ENCODE measurements around the gene IBA57. TPM values are rescaled to one million over a fixed set of nuclear protein-coding genes. Genes with fewer than 3 reads are reported as not detected.

The IBA57 gene
- total RNA-seq, 1 donor: 4.3 TPM

DNA sequence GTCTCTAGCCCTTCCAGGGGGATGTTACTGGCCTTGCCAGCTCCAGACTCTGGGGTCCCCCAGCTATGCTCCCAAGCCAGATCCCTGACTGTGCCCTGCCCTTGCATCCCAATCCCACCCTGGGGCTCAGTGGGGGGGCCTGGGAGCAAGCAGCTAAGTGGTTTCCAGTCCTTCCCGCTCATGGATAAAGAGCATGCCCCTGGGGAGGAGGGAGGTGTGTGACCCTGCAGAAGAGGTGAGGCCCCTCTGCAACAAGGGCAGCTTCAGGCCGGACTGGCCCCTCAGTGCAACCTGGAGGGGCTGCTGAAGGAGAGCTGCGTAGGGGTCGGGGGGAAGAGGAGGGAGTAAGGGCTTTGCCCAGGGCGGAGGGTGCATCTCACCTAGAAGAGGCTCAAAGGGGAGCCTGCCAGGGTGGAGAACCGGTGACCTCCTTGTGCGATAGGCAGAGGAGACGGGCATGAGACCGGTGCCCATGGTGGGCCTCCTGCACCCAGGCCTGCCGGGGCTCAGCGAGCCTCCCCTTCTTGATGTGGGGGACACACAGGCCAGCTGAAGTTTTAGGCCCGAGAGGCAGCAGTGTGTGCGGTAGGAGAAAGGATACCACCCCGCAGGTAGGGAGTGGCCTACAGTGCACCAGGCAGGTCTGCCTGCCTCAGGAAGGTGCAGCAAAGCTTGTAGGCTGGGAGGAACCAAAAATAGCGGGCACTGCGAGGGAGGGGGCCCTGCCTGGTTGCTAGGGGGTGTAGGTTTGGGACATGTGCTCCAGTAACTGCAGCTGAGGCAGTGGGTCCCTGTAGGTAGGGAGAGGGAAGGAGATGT is 45.3 kb downstream of the IBA57 start:
- DNase-seq (ENCODE audit: low read depth): no peak
- no peak overlapping the region for H3K4me3 ChIP-seq (ENCODE audit: low read depth, low read length)
- TF ChIP-seq, protein P1, sequence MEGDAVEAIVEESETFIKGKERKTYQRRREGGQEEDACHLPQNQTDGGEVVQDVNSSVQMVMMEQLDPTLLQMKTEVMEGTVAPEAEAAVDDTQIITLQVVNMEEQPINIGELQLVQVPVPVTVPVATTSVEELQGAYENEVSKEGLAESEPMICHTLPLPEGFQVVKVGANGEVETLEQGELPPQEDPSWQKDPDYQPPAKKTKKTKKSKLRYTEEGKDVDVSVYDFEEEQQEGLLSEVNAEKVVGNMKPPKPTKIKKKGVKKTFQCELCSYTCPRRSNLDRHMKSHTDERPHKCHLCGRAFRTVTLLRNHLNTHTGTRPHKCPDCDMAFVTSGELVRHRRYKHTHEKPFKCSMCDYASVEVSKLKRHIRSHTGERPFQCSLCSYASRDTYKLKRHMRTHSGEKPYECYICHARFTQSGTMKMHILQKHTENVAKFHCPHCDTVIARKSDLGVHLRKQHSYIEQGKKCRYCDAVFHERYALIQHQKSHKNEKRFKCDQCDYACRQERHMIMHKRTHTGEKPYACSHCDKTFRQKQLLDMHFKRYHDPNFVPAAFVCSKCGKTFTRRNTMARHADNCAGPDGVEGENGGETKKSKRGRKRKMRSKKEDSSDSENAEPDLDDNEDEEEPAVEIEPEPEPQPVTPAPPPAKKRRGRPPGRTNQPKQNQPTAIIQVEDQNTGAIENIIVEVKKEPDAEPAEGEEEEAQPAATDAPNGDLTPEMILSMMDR (IDR thresholded peaks at IDR 0.05; ENCODE audit: insufficient read depth, low read depth, low read length): no peak

- DNase-seq (ENCODE audit: low read depth): no peak
- TF ChIP-seq, protein P1 (IDR thresholded peaks at IDR 0.05; ENCODE audit: insufficient read depth, low read depth, low read length): no peak
Measured at GRCh38 chr1:228211531-228212414, 46.2 kb downstream of the IBA57 start.

DNA sequence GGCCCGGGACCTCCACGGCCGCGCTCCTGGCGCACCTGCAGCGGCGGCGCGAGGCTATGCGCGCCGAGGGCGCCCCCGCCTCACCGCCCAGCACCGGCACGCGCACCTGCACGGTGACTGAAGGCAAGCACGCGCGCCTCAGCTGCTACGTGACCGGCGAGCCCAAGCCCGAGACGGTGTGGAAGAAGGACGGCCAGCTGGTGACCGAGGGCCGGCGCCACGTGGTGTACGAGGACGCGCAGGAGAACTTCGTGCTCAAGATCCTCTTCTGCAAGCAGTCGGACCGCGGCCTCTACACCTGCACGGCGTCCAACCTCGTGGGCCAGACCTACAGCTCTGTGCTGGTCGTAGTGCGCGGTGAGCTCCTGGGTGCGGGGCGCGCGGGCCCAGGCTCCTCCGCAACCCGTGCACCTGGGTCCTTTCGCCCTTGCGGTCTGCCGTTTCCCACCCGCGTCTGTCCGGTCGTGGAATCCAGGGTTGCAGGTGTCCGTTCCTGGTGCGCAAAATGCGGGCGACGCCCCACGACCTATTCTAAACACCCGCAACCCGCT is 46.9 kb downstream of the IBA57 start:
- TF ChIP-seq, protein P1 (IDR thresholded peaks at IDR 0.05; ENCODE audit: insufficient read depth, low read depth, low read length): no peak
- peak overlapping the region; percentile 74 for H3K4me3 ChIP-seq (ENCODE audit: low read depth, low read length)
- peak; percentile 5 for DNase-seq (ENCODE audit: low read depth)

More at GRCh38 chr1:228211531-228212414, 46.2 kb downstream of the IBA57 start:
- H3K4me3 ChIP-seq (ENCODE audit: low read depth, low read length): no peak overlapping the region

- peak overlapping the region; percentile 74 for H3K4me3 ChIP-seq (ENCODE audit: low read depth, low read length)
- peak; percentile 80 for DNase-seq (ENCODE audit: low read depth)
Measured at GRCh38 chr1:228212966-228213844, 47.6 kb downstream of the IBA57 start.

GRCh38 chr1:228213917-228214808 is 48.6 kb downstream of the IBA57 start:
- TF ChIP-seq, protein P1 (IDR thresholded peaks at IDR 0.05; ENCODE audit: insufficient read depth, low read depth, low read length): no peak
- DNase-seq (ENCODE audit: low read depth): no peak
- peak overlapping the region; percentile 74 for H3K4me3 ChIP-seq (ENCODE audit: low read depth, low read length)

More at GRCh38 chr1:228212966-228213844, 47.6 kb downstream of the IBA57 start:
- TF ChIP-seq, protein P1 (IDR thresholded peaks at IDR 0.05; ENCODE audit: insufficient read depth, low read depth, low read length): peak; percentile 54
